Nephron (organoid): ENCODE data around the gene STUM.

ENCODE experiments used
- H3K27ac Mint-ChIP-seq, 3 experiments: 2 replicates each; pipeline ENCODE4 v1.8.0; 2020; ENCODE audit warnings: mixed read lengths in 3 of 3, mild to moderate bottlenecking in 2 of 3, moderate library complexity in 1 of 3
- H3K27me3 Mint-ChIP-seq: 2 replicates; pipeline ENCODE4 v1.8.0; 2021; ENCODE audit warnings: low read depth, mild to moderate bottlenecking, moderate library complexity, mixed read lengths
- H3K36me3 Mint-ChIP-seq: 2 replicates; pipeline ENCODE4 v1.8.0; 2020; ENCODE audit warnings: low read depth, mixed read lengths
- H3K4me1 Mint-ChIP-seq: 2 replicates; pipeline ENCODE4 v1.8.0; 2020; ENCODE audit warnings: mixed read lengths
- H3K4me3 Mint-ChIP-seq, 3 experiments: 2 replicates each; pipeline ENCODE4 v1.8.0; 2020; ENCODE audit warnings: mild to moderate bottlenecking in 3 of 3, mixed read lengths in 3 of 3, moderate library complexity in 2 of 3
- H3K9me3 Mint-ChIP-seq: 2 replicates; pipeline ENCODE4 v1.8.0; 2020; ENCODE audit warnings: mixed read lengths
- CTCF ChIP-seq, 3 experiments: fragments of 200-600 bp; sonication (generic); IDR thresholded peaks; one replicate each; pipeline ENCODE4 v1.5.0; 2021; ENCODE audit warnings: antibody characterized with exemption in 3 of 3; ENCODE audit not compliant: unreplicated experiment in 3 of 3

Gene STUM

GRCh38 chr1:226629896-226630550, 81.5 kb downstream of the STUM start:
- H3K36me3 Mint-ChIP-seq, result no peaks in the 10 kb centered on the region

DNA sequence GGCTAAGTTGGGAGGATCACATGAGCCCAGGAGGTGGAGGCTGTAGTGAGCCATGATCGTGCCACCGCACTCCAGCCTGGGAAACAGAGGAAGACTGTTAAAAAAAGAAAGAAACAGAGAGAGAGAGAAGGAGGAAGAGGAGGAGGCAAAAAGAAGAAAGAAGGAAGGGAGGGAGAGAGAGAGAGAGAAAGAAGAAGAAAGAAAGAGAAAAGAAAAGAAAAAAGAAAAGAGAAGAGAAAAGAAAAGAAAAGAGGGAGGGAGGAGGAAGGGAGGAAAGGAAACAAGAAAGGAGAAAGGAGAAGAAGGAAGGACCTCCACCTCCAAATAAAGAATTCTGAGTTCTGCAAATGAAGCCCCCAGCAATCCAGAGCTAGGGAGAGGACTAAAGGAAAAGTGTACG, 82.0 kb downstream of the STUM start:
- no peak overlapping the region for H3K27ac Mint-ChIP-seq
- H3K9me3 Mint-ChIP-seq, result no peaks in the 10 kb centered on the region
- no peaks in the 10 kb centered on the region for H3K36me3 Mint-ChIP-seq
- TF ChIP-seq CTCF (IDR thresholded peaks at IDR 0.05; ENCODE audit: unreplicated experiment in 3 of 3), result no peak
- peaks cover 42% of the 10 kb centered on the region for H3K4me1 Mint-ChIP-seq
- H3K4me3 Mint-ChIP-seq, result no peak overlapping the region
- H3K27me3 Mint-ChIP-seq, result peaks cover 15% of the 10 kb centered on the region

More at GRCh38 chr1:226629896-226630550, 81.5 kb downstream of the STUM start:
- Mint-ChIP-seq H3K4me1 (peaks cover 42% of the 10 kb centered on the region), H3K27ac (no peak overlapping the region), H3K9me3 (no peaks in the 10 kb centered on the region), H3K4me3 (no peak overlapping the region), H3K27me3 (peaks cover 18% of the 10 kb centered on the region)
- no peak for TF ChIP-seq CTCF (IDR thresholded peaks at IDR 0.05; ENCODE audit: unreplicated experiment in 3 of 3)

DNA sequence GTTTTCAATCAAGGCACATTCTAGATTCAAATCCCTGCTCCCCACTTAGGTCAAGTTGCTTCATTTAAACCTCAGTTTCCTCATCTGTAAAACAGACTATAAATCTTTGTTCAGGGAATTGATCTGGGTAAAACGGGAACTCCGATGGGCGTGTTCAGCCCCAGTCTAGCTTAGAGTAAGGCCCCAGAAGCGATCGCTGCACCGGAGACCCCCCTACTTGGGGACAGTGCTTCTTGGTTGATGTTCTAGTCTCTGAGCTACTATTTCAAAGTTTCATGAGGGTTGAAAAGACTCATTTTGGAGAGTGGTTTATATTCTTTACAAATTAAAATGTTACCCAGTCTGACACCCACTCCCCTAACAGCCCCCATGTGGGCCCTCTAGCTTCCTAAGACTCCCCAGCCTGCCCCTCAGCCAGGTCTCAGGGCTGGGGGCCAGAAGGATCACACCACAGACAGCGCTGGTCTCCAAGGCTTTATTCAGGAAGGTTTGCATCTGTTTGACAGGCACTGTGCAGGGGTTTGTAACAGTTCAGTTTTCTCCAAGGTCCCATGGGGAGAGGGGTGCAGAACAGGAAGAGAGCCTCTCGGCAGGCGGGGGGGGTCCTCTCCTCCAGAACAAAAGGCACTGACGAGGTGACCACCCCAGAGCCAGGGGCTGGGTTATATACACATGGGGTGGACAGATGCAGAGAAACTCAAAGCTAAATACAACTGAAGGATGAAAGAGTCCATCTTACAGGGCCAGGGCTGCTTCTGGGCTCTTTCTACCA, 82.9 kb downstream of the STUM start:
- peak overlapping the region; percentile 24 to 87 (median 75) for H3K27ac Mint-ChIP-seq
- peaks cover 42% of the 10 kb centered on the region for H3K4me1 Mint-ChIP-seq
- no peak overlapping the region for H3K4me3 Mint-ChIP-seq
- H3K27me3 Mint-ChIP-seq, result peaks cover 12% of the 10 kb centered on the region
- H3K9me3 Mint-ChIP-seq, result no peaks in the 10 kb centered on the region
- H3K36me3 Mint-ChIP-seq, result no peaks in the 10 kb centered on the region
- no peak for TF ChIP-seq CTCF (IDR thresholded peaks at IDR 0.05; ENCODE audit: unreplicated experiment in 3 of 3)

DNA sequence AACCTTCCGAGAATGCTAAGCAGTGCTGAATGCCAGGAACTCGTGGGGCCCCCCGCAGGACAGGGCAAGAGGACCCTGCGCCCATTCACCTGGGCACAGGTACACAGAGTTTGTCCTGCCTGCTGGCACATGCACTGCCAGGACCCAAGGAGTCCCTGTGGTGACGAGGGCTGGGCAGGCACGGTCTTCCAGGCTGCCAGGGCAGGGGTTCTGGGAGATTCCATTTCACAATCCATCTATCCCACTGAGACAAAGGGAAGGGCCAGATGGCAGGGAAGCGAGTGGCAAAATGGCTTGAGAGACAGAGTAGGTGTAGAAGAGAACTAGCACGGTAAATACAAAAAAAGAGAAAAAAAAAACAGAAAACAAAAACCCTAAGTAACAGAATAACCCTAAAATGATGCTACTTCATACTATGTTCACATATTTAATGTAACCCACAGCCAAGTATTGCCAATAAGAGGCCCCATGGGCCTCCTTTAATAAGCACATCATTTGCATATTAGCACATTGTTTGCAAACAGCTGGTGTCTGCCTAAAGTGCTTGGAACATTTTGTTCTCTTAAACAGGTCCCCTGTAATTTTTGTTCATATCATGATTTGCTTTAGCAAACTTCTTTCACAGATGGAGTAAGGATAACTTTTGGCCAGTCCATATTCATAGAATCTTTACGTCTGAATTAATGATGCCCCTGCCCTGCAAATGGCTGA, 83.8 kb downstream of the STUM start:
- TF ChIP-seq CTCF (IDR thresholded peaks at IDR 0.05; ENCODE audit: unreplicated experiment in 3 of 3), result no peak
- peaks cover 39% of the 10 kb centered on the region for H3K4me1 Mint-ChIP-seq
- peaks cover 4% of the 10 kb centered on the region for H3K36me3 Mint-ChIP-seq
- no peaks in the 10 kb centered on the region for H3K9me3 Mint-ChIP-seq
- peak overlapping the region in 2 of 3 experiments; percentile 23 to 24 for H3K27ac Mint-ChIP-seq
- H3K4me3 Mint-ChIP-seq, result no peak overlapping the region
- H3K27me3 Mint-ChIP-seq, result peaks cover 12% of the 10 kb centered on the region

DNA sequence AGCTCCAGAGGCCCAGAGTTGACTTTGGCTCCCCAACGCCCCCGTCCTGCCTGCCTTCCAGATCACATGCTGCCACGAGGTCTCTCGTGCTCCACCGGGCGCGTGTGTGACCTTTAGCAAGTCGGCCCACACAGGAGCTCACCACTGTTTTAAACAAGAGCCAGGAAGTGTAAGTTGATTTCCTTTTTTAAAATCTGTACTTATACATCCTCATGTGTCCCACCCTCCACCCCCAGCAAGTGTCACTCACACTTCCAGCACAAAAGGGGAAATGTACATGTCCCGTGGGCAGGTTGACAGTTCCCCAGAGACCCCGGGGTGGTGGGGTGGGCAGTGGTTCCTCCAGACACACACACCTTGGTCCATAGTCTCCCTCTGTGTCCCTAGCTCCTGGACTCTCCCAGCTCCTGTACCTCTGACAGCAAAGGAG, 84.4 kb downstream of the STUM start:
- H3K27me3 Mint-ChIP-seq, result peaks cover 12% of the 10 kb centered on the region
- peaks cover 39% of the 10 kb centered on the region for H3K4me1 Mint-ChIP-seq
- no peak overlapping the region for H3K4me3 Mint-ChIP-seq
- peaks cover 4% of the 10 kb centered on the region for H3K36me3 Mint-ChIP-seq
- H3K27ac Mint-ChIP-seq, result peak overlapping the region in 2 of 3 experiments; percentile 23 to 24
- no peak for TF ChIP-seq CTCF (IDR thresholded peaks at IDR 0.05; ENCODE audit: unreplicated experiment in 3 of 3)
- no peaks in the 10 kb centered on the region for H3K9me3 Mint-ChIP-seq
